CD4-positive, alpha-beta T cell treated with Interleukin-15 for 1 hour (primary cell): Measurements from ENCODE around the gene CIITA.
"Not testable (repeated sequence)": the region's sequence is repeated elsewhere in the genome, so short reads cannot be mapped to it uniquely, and the experiment has no call there.

ENCODE experiments used
- DNase-seq: peaks from one replicate; pipeline ENCODE4 v3.0.0-alpha.2; 2020

CIITA gene

DNA sequence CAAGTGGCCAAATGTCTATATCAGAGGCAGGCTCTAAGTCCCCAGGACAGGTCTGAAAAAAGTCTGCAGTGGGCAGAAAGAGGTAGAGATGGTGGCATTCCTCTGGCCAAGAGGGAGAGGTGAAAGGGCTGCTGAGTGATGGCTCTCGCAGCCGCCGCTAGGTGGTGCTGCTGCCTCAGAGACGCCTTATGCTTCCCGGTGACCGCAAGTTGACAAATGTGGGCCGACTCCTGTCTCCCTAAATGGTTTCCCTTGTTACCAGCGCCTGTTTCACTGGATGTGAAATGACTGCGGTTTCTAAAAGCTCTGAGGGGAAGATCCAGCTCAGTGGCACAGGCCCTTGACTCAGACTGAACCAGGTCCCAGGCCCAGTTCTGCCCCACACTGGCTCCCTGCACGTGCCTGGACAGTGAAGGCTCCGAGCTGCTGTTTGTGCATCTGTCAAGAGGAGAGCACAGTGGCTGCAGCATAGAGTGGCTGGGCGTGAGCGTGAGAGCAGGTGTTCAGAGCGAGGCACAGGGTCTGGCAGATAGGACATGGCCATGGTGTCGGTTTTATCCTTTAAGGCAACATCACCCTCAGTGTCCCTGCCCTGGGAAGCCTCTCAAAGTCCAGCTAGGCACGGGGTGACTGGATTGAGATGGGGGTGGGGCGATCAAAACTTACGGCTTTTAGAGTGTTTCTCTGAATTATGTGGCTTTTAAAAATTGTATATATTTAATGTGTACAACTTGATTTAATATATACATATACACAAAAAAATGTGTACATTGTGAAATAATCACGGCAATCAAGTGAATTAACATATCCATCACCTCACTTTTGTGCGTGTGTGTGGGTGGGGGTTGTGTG lies 87.3 kb downstream of the CIITA start:
- peak; percentile 74 for DNase-seq

DNA sequence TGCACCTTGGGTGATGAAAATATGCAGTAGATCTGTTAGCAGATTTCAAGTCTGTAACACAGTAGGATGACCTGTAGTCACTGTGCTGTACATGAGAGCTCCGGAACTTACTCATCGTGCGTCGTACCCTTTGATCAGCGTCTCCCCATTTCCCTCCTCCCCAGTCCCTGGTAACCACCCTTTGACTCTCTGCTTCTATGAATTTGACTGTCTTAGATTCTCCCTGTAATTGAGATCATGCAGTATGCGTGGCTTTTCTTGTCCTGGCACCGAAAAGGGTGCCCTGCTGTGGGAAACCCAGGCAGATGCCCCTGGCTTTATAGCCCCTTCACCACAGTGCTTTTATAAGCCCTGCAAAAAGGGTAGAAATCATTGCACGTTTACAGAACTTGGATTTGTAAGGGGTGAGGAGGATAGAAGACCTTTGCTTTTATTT lies 87.9 kb downstream of the CIITA start:
- DNase-seq, result peak; percentile 68

DNA sequence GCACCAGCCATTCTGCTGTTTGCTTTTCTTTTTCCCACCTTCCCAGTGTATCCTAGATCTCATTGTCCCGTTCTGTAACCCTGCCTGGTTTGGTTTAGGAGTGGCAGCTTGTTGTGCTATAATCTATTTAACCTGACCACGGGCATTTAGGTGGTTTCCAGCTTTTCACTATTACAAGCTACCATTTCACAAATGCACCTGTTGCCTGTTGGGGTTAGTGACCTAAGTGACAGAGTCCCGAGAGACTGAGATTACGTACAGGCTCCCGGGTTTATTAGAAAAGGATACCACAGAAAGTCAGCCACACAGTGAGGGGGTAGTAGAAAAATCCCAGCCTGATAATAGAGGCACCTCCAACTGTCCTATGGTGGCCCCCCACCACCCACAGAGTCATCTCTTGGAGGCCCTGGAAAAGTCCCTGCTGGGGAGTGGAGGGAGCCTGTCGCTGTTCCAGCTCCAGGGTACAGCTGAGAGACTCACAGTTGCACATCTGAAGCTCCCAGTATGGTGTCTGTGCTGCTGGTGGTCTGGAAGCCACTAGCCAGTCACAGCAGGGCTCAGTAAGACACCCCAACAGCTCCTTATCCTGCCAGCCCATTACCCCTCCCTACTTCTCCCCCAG lies 88.5 kb downstream of the CIITA start:
- peak; percentile 39 for DNase-seq

DNA sequence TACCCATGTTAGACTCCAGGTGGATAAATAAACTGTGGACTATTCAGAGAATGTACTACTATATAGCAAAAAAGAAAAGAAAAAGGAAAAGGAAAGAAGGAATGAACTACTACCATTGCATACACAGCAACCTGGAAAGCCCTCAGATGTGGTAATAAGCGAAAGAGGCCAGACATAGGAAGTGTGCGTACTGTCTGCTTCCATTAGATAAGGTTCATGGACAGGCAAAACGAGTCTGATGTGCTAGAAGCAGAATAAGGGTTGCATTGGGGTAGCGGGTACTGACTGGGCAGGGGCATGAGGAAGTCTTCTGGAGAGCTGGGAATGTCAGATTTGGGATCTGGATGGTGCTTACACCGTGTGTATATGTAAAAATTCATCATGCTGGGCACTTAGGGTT lies 89.1 kb downstream of the CIITA start:
- no peak for DNase-seq

DNA sequence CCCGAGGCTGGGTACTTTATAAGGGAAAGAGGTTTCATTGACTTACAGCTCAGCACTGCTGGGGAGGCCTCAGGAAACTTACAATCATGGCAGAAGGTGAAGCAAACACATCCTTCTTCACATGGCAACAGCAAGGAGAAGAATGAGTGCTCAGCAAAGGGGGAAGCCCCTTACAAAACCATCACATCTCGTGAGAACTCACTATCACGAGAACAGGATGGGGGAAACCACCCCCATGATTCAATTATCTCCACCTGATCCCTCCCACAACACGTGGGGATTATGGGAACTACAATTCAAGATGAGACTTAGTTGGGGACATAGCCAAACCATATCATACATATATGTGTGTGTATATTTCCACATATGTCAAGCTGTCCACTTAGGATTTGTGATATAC lies 89.6 kb downstream of the CIITA start:
- not testable (repeated sequence) for DNase-seq

DNA sequence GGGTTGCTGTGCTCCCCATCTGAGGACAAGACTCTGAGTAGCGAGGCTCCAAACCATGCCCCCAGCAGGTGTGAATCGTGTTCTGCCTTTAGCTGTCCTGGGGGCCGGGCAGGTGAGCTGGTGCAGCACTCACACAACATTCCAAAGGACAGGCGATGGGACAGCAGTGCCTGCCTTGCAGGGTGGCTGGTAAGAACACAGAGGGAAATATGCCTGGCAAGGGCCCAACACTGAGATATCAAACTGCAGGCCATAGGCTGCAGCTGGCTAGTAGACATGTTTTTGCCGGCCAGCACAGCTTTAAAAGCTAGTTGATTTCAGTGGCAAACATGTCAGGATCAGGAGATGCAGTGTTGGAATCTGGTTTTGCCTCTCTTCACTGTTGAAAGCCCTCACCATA lies 91.0 kb downstream of the CIITA start:
- no peak for DNase-seq

DNA sequence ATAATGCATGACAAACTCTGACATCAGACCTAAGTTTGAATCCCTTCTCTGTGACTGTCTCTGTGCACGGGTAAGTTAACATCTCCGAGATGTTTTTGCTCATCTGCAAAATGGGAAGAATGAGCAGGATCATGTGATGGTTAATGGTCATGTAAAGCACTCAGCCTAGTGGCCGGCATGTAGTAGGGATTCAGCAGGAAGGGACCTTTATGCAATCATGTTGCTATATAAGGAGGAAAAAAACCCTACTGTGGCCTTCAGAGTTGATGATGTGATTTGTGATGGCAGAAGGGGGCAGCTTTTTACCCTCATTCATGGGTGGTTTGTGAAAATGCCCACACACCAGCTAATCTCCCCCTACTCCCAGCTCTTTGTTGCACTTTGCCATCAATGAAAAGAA lies 91.5 kb downstream of the CIITA start:
- no peak for DNase-seq

DNA sequence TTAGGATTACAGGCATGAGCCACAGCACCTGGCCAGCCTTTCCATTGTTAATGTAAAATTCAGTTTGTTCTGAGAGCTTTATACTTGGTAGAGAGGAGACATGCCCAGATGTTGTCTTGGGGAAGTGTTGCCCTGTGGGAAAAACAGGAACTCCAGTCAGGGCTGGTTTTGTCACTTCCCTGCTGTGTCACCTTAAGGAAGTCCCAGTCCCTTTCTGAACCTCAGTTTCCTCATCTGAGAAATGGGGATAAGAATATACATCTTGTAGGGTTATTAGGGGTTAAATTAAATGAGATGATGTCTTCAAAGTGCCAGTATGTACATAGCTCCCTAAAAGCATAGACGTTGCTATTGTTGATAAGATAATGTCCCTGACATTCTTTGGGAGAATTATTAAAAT lies 92.6 kb downstream of the CIITA start:
- no peak for DNase-seq

DNA sequence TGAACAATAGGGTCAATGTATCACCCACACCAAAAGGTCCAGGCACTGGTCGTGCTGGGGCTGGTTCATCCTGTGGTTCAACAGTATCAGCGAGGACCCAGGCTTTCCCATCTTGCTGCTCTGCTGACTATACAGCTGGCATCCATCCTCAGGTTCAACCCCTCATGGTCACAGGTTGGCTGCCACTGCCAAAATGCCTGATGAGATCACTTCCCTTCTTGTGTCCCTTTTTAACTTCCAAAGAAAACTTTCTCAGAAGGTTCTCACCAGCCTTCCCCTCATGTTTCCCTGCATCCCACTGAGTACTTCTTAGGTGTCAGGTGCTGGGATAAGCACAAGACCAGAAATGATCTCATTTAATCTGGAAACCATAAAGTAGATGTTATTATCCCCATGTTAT lies 93.1 kb downstream of the CIITA start:
- no peak for DNase-seq

DNA sequence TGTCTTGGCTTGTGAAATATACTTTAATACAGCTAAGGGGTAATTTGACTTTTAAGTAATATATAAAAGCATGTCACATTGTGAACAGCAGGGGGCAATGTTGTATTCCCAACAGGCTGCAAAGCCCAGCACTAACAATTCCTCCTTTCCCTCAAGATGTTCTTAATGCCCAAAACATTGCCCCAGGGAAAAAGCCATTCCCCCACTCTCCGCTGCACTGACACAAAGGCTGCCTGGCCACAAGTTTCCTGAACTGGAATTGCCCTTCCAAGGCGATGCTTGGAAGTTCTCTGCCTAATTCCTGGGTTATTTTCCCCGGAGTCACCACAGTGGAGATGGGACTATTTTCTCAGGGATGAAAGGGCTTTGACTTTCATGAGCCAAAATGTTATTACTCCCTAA lies 94.6 kb downstream of the CIITA start:
- no peak for DNase-seq

DNA sequence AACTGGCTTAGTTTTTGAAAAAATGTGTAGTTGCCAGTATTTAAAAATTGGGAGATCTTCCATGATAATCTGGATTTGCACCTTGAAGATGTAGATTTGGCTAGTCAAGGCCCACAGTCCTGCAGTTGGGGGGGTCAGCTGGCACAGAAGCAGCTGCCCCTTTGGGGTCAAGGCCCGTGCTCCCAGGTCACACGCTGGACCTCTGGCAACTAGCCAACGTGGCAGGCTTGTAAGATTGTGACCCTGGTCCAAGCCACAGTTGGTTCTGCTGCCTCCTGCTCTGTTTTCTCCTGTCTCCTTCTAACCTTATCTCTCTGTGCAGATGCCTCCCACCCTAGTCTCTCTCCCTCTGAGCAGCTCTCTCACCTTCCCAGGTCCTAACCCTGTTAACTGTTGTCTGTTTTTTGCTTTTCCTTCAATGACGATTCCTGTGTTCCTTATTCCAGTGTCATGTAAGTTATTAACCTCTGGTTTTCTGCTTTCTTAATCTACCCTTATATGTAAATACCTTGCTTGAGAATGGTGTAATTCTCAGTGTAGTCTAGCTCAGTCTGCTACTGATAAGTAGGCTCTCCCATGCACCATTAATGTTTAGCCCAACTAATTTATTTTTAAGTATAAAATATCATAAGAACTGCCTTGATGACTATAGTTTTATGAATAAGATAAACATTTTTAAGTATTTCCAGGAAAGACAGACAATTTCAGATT lies 95.3 kb downstream of the CIITA start:
- DNase-seq, result no peak

DNA sequence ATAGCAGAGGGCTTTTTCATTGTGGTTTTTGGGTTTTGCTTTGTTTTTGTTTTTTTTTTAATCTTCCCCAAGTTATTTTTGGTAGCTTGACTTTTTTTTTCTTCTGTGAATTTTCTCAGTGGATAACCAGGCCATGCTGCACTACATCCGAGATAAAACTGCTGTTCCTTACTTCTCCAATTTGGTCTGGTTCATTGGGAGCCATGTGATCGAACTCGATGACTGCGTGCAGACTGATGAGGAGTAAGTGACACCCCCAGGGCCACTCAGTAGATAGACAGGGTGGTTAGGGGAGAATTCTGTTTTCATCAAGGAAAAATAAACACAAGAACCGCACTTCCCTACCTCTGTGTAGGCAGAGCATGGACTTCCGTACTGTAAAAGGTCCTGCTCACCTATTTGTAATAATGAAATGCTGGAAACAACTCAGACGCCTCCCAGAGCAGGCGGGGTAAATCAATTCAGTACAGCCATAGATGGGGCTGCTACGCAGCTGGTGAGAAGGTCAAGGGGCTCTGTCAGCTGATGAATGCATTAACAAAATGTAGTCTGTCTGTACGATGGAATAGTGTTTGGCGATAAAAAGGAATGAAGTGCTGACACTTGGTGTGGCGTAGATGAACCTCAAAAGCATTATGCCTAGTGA lies 95.9 kb downstream of the CIITA start:
- DNase-seq, result no peak

DNA sequence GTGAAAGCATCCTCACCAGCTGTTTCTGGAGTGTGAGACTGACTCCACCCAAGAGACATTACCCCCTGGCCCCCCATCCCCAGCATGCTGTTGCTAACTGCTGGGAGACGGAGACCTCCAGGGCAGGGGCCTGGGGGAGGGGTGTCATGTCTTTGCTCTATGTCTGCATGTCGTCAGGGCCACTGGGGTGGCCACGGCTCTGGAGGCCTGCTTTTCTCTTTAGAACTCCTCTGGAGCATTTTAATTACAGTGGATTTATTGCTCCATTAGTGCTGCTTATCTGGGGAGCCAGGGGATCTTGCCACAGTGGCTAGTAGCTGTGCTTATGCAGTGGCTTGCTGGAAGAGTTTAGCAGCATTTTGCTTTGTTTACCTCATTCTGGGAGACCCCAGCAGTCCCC lies 99.6 kb downstream of the CIITA start:
- DNase-seq, result no peak

DNA sequence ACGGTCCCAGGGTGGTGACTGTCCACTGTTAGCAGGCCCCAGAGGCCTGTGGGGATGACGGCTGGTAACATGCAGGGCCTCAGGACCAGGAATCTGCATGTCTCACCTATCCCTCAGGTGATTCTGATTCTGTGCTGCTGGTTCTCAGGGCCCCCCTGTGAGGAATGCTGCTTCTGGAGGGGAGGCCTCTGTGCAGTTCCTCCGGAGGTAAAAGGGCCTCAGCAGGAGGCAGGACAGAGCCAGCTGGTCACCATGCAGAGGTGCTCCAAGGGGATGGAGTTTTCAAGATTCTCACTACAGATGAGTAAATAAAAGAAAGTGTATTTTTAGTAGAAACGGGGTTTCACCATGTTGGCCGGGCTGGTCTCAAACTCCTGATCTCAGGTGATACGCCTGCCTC lies 101.1 kb downstream of the CIITA start:
- DNase-seq, result no peak

DNA sequence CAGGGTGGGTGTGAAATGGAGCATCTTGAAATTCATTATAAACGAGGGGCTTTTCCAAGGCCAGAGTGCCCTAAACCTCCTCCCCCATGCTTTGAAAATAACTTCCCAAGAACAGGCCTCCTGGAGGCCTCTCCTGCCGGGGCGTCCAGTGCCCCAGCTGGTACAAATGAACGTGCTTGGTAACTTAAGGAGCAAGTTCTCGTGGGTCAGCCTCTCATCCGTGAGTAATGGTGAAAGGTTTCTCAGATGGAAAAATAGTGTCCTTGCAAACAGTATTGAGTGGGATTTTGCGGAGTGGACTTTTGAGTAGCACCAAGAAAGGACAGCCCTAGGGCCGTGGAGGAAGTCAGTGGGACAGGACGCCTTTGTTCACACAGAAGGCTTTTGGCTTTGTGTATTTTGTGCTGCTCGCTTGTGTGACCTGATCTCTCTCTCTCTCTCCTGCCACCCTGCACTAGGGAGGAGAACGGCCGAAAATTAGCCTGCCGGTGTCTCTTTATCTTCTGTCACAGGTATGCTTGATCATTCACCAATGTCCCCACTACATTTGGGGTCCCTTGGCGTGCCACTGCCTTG lies 102.0 kb downstream of the CIITA start:
- DNase-seq, result no peak

DNA sequence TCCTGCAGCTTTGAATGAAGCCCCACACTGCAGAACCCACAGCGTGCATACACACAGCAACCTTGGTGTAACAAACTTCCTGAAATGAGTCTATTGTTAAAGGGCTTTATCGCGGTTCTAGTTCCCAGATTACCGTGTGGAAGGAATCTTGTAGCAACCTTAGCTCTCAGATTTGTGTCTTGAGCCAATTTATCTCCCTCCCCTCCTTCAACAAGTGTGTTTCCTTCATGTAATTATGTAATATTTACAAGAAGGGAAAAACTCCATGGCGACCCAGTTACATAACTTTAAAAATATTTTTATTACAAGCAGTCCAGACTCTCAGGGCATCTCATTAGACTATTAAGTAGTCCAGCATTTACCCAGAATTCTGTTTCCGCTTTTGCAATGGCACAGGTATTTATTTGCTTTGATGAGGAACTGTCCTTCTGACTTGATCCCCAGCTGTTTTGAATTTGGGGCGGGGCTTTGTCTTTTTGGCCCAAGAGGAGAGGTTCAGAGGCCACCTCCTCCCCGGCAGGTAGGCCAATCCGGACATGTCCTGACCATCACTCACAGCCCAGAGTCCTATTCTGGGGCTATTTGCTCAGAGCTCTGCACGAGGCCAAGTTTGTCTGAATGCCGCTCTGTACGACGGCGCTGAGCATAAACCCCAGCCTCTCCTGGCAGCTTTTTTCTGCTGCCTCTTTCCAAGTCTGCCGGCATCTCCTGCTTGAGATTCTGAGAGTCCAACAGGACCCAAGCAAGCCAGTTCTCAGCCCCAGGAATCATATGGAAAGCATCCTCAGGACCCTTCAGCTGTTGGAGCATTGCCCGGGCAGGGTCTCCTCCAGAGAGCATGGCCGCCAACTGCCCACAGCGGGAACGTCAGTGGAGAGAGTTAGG lies 103.0 kb downstream of the CIITA start:
- no peak for DNase-seq

DNA sequence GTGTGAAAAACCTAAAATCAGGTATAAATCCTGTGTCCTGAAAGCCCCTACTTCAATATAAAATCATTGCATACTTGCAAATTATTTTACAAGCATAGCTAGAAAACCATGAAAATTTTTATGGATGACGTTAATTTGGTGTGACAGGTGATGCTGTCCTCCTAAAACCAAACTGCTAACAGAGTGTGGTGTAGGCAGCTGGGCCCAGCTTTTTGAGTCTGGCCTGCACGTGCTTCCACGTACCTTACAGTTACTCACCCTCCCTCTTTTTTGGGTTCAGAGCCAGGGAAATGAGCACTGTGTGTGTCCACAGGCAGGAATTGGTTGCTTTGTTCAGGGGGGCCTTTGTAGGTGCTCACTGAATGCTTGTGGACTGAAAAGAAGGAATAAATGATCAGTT lies 103.8 kb downstream of the CIITA start:
- no peak for DNase-seq

DNA sequence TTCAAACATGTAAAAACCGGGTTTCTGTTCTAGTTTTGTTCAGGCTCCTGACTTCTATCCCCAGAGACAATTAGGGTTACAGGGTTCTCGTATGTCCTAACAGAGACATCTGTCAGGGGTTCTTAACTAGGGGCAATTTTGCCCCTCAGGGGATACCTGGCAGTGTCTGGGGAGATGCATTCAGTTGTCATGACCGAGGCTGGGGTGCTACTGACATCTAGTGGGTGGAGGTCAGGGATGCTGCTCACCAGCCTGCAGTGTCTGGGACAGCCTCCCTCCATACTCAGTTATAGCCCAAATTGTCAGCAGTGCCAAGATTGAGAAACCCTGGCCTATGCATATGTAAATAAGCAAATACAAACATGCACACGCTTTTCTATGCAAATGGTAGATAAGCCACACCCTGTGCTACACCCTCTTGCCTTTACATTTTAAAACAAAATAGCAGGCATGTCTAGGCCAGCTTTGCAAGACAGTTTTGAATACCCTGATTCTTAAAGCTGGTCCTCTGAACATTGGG lies 104.8 kb downstream of the CIITA start:
- DNase-seq, result peak; percentile 42

DNA sequence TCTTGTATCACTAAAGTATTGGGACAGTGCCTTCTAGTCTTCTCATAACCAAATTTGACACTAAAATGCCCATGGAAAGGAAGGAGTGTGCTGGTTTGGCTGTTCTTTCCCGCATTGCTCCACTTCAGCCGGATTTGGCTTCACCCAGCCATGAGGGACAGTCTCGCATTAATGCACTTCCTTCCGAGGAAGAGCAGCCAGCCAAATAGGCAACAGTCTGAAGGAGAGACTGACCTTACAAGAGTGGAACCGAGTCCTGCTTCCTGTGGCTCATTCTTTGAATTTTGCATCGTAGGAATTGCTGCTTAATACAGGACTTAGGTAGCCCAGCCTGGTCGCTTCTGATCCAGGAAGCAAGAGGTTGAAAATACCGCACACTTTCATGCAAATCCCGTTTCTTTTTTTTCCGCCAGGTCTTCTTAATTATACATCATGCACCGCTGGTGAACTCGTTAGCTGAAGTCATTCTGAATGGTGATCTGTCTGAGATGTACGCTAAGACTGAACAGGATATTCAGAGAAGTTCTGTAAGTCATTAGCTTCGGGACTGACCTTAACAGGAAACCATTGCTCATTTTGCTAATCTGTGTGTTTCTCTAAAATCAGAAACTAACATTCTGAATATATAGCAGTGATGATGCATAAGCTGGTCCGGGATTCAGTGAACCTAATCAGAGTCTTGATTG lies 105.6 kb downstream of the CIITA start:
- DNase-seq, result no peak

DNA sequence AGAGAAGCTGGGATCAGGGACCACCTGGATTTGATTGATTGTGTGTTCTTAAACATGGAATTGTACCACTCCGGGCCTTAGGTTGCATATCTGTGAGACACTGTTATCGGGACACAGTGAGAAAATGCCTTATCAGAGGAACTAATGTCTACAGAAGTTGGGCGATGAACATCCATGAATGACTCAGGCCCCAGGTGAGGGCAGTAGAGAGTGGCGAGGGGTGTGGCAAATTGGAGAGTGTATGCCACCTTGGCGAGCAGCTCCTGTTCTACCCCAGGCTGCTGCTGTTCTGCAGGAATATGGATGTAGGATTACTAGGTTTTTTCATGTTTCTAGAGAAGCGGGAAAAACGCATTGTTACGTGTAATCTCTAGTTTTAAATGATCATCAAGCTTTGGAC lies 106.2 kb downstream of the CIITA start:
- no peak for DNase-seq

DNA sequence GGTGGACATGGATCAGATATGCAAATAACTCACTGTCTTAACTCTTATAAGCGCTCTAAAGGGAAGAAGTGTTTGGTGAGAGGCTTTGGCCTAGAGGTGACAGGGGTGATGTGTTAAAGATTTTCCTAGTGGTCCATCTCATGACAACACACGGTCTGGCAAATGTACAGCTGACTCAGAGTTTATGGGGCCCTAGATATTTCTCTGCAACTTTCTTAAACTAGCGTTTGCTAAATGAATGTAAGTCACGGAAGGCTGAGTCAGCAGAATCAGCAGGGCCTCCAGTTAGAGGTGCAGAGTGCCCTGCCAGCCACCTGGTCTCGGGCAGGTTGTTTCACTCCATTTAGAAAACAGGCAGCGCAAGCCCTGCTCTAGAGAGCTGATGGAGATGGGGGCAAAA lies 107.5 kb downstream of the CIITA start:
- no peak for DNase-seq
